ENCODE data around the gene ACHE. TPM values are rescaled to one million over a fixed set of nuclear protein-coding genes. Genes with fewer than 3 reads are reported as not detected.
A peak's percentile ranks its signal among the peaks of the same experiment; 100 is the strongest.

Gene ACHE
- total and polyA plus RNA-seq, 2 experiments from 2014 or later = not detected

DNA sequence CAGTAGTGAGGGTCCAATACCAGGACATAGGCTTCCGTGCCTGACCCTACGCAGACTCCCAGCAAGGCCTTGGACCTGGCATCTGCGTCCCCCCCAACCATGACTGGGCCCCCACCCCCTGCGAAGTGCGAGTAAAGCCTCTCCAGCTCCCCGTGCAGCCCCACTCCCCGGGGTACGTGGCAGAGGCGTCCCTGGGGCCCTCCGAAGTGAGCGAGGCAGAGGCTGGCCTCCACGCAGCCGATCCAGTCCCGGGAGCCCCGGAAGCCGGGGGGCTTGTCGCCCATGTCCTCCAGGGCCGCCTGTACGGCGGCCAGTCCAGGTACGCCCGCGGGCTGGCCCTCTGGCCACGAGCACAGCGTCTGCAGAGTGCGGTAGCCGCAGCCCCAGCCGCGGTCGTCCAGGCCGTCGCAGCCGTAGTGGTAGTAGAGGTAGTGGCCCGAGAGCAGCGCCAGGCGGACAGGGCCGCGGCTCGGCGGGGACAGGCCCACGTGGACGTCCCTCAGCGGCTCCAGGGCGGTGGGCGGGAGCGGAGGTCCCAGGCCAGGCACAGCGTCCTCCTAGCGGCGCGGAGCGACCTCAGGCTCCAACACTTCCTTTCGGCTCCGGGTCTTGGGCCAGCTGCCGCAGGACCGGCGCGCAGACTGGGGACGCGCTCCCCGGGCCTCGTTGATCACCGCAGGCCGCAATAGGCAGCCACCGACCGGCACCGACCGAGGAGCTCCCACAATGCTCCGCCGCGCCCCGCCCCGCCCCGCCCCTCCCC is 6.5 kb downstream of the ACHE start, which contains the start of gene UFSP1:
UFSP1 (minus strand) TSS at position 728 of the 763 bp plus-strand sequence; CDS start at position 284, 444 bp downstream.
- H3K9ac ChIP-seq = peak within 1 kb of the TSS; percentile 94
- H3K36me3 ChIP-seq (ENCODE audit: low read depth) = peaks cover 25% of the 10 kb centered on the region
- 7% methylated on average over 47 to 50 of the region's 73 CpGs for WGBS, 2 experiments (ENCODE audit: low coverage in 1 of 2, low lambda C conversion rate in 2 of 2, missing lambda C conversion rate in 2 of 2)
- no peaks in the 10 kb centered on the region for H3K9me3 ChIP-seq (ENCODE audit: low read depth)
- no peaks in the 10 kb centered on the region for H3K27me3 ChIP-seq (replicated peaks; ENCODE audit: insufficient read depth)
- H2AFZ ChIP-seq = peak within 1 kb of the TSS; percentile 90
- peaks cover 18% of the 10 kb centered on the region; the same call in 1 of the 2 replicates for H3F3A ChIP-seq (ENCODE audit: insufficient read depth)
- H3K9me2 ChIP-seq (ENCODE audit: insufficient read depth) = no peaks in the 10 kb centered on the region
- in situ Hi-C loops (cut with MboI) = no loop called here
- peaks cover 23% of the 10 kb centered on the region for H3K79me2 ChIP-seq (ENCODE audit: insufficient read depth)
- H3K4me1 ChIP-seq (ENCODE audit: insufficient read depth) = peaks cover 11% of the 10 kb centered on the region
- no peak for DNase-seq
- no peaks in the 10 kb centered on the region for H4K20me1 ChIP-seq (ENCODE audit: insufficient read depth)
- no peak for TF ChIP-seq EZH2 (IDR thresholded peaks at IDR 0.05; ENCODE audit: insufficient read depth, poor library complexity, severe bottlenecking)
- no peak for TF ChIP-seq EZH2phosphoT487 (IDR thresholded peaks at IDR 0.05; ENCODE audit: insufficient read depth, low read depth)
- peak within 1 kb of the TSS; percentile 82 for H3K4me3 ChIP-seq
- H3K4me2 ChIP-seq (ENCODE audit: unreplicated experiment) = peak within 1 kb of the TSS; percentile 84
- peak within 1 kb of the TSS; percentile 77 for H3K27ac ChIP-seq

DNA sequence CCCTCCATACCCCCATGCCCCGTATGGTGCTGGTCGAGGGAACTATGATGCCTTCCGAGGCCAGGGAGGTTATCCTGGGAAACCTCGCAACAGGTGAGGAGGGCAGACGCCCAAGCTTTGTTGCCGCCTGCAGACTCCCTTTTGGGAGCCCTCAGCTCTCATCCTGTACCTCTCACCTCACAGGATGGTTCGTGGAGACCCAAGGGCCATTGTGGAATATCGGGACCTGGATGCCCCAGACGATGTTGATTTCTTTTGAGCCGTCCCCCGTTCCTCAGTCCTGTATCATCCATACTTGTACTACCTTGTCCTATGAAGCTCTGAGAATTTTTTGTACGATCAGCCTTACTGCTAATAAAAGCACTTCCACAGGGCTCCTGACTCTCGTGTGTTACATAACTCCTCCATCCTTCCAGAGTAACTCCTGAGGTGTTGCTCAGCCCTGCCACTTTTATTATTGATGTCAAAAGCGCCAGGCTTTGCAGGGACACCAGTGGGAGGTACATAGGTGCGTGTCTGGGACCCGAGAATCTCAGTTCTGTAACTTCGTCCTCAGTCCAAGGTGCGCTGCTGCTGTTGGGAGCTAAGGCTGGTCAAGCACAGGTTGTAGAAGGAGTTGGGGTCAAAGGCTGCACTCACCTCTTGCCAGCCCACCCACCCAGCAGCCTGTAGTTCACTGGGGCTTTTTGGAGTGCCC is 7.2 kb downstream of the ACHE start:
- H3K4me2 ChIP-seq (ENCODE audit: unreplicated experiment) = peak overlapping the region; percentile 84
- no peak for TF ChIP-seq EZH2 (IDR thresholded peaks at IDR 0.05; ENCODE audit: insufficient read depth, poor library complexity, severe bottlenecking)
- no peak for TF ChIP-seq EZH2phosphoT487 (IDR thresholded peaks at IDR 0.05; ENCODE audit: insufficient read depth, low read depth)
- H3K36me3 ChIP-seq (ENCODE audit: low read depth) = peaks cover 32% of the 10 kb centered on the region
- 67% methylated on average over 17 to 18 of the region's 18 CpGs for WGBS, 2 experiments (ENCODE audit: low coverage in 1 of 2, low lambda C conversion rate in 2 of 2, missing lambda C conversion rate in 2 of 2)
- no peaks in the 10 kb centered on the region for H4K20me1 ChIP-seq (ENCODE audit: insufficient read depth)
- peaks cover 23% of the 10 kb centered on the region; the same call in 1 of the 2 replicates for H3F3A ChIP-seq (ENCODE audit: insufficient read depth)
- H3K9ac ChIP-seq = peak overlapping the region; percentile 94
- no peaks in the 10 kb centered on the region for H3K27me3 ChIP-seq (replicated peaks; ENCODE audit: insufficient read depth)
- H3K9me2 ChIP-seq (ENCODE audit: insufficient read depth) = no peaks in the 10 kb centered on the region
- H3K4me1 ChIP-seq (ENCODE audit: insufficient read depth) = peaks cover 11% of the 10 kb centered on the region
- H3K27ac ChIP-seq = peak overlapping the region; percentile 77
- in situ Hi-C loops (cut with MboI) = no loop called here
- peak overlapping the region; percentile 82 for H3K4me3 ChIP-seq
- no peak overlapping the region for H2AFZ ChIP-seq
- H3K9me3 ChIP-seq (ENCODE audit: low read depth) = no peaks in the 10 kb centered on the region
- H3K79me2 ChIP-seq (ENCODE audit: insufficient read depth) = peaks cover 30% of the 10 kb centered on the region
- peak; percentile 43 for DNase-seq

GRCh38 chr7:100887516-100888290 is 8.0 kb downstream of the ACHE start:
- H3K9ac ChIP-seq = peak overlapping the region; percentile 94
- no peak overlapping the region for H3K27ac ChIP-seq
- no peaks in the 10 kb centered on the region for H3K27me3 ChIP-seq (replicated peaks; ENCODE audit: insufficient read depth)
- DNase-seq = no peak
- TF ChIP-seq EZH2 (IDR thresholded peaks at IDR 0.05; ENCODE audit: insufficient read depth, poor library complexity, severe bottlenecking) = no peak
- no peak for TF ChIP-seq EZH2phosphoT487 (IDR thresholded peaks at IDR 0.05; ENCODE audit: insufficient read depth, low read depth)
- H3K9me3 ChIP-seq (ENCODE audit: low read depth) = no peaks in the 10 kb centered on the region
- in situ Hi-C loops (cut with MboI) = no loop called here
- no peaks in the 10 kb centered on the region for H4K20me1 ChIP-seq (ENCODE audit: insufficient read depth)
- peak overlapping the region; percentile 84 for H3K4me2 ChIP-seq (ENCODE audit: unreplicated experiment)
- H3K9me2 ChIP-seq (ENCODE audit: insufficient read depth) = no peaks in the 10 kb centered on the region
- peaks cover 31% of the 10 kb centered on the region; the same call in 1 of the 2 replicates for H3F3A ChIP-seq (ENCODE audit: insufficient read depth)
- H3K36me3 ChIP-seq (ENCODE audit: low read depth) = peaks cover 35% of the 10 kb centered on the region
- H3K4me3 ChIP-seq = peak overlapping the region; percentile 82
- peaks cover 11% of the 10 kb centered on the region for H3K4me1 ChIP-seq (ENCODE audit: insufficient read depth)
- 85% methylated on average over 16 to 21 of the region's 21 CpGs for WGBS, 2 experiments (ENCODE audit: low coverage in 1 of 2, low lambda C conversion rate in 2 of 2, missing lambda C conversion rate in 2 of 2)
- H2AFZ ChIP-seq = no peak overlapping the region
- peaks cover 36% of the 10 kb centered on the region for H3K79me2 ChIP-seq (ENCODE audit: insufficient read depth)

- H3K27me3 ChIP-seq (replicated peaks; ENCODE audit: insufficient read depth) = no peaks in the 10 kb centered on the region
- in situ Hi-C loops (cut with MboI) = no loop called here
- H2AFZ ChIP-seq = no peak overlapping the region
- no peak overlapping the region for H3K4me2 ChIP-seq (ENCODE audit: unreplicated experiment)
- H3K27ac ChIP-seq = no peak overlapping the region
- H3K9ac ChIP-seq = no peak overlapping the region
- peaks cover 11% of the 10 kb centered on the region for H3K4me1 ChIP-seq (ENCODE audit: insufficient read depth)
- 86 to 89% methylated on average over 25 of the region's 25 CpGs for WGBS, 2 experiments (ENCODE audit: low coverage in 1 of 2, low lambda C conversion rate in 2 of 2, missing lambda C conversion rate in 2 of 2)
- H3K9me3 ChIP-seq (ENCODE audit: low read depth) = no peaks in the 10 kb centered on the region
- peaks cover 41% of the 10 kb centered on the region for H3K79me2 ChIP-seq (ENCODE audit: insufficient read depth)
- H3K4me3 ChIP-seq = no peak overlapping the region
- no peak for TF ChIP-seq EZH2 (IDR thresholded peaks at IDR 0.05; ENCODE audit: insufficient read depth, poor library complexity, severe bottlenecking)
- no peak for TF ChIP-seq EZH2phosphoT487 (IDR thresholded peaks at IDR 0.05; ENCODE audit: insufficient read depth, low read depth)
- H4K20me1 ChIP-seq (ENCODE audit: insufficient read depth) = no peaks in the 10 kb centered on the region
- peaks cover 39% of the 10 kb centered on the region for H3K36me3 ChIP-seq (ENCODE audit: low read depth)
- no peak for DNase-seq
- H3F3A ChIP-seq (ENCODE audit: insufficient read depth) = peaks cover 31% of the 10 kb centered on the region; the same call in 1 of the 2 replicates
- no peaks in the 10 kb centered on the region for H3K9me2 ChIP-seq (ENCODE audit: insufficient read depth)
These were observed 8.7 kb downstream of the ACHE start for GRCh38 chr7:100886936-100887515.
